ENCODE results near the gene ACOT12.

Gene ACOT12

GRCh38 chr5:81401266-81401665 lies 7.3 kb upstream of the ACOT12 start:
- no peak overlapping the region for H3K4me3 ChIP-seq (ENCODE audit: low read depth, low read length)
- no peaks in the 10 kb centered on the region for H3K79me2 ChIP-seq (ENCODE audit: control insufficient read depth, insufficient read depth, low read length, unreplicated experiment)
- no peaks in the 10 kb centered on the region for H3K4me1 ChIP-seq (ENCODE audit: control insufficient read depth, insufficient read depth, low read length, unreplicated experiment)
- H2AFZ ChIP-seq (ENCODE audit: low read length, unreplicated experiment): no peak overlapping the region
- H3K36me3 ChIP-seq (ENCODE audit: insufficient read depth, low read length): no peaks in the 10 kb centered on the region
- no peaks in the 10 kb centered on the region; the same call in 1 of the 2 replicates for H3K27me3 ChIP-seq (ENCODE audit: insufficient read depth, low read length)
- H3K27ac ChIP-seq (ENCODE audit: low read depth, low read length): no peak overlapping the region

GRCh38 chr5:81400375-81400774 lies 6.4 kb upstream of the ACOT12 start:
- peaks cover under 1% of the 10 kb centered on the region; the same call in 1 of the 2 replicates for H3K27me3 ChIP-seq (ENCODE audit: insufficient read depth, low read length)
- H2AFZ ChIP-seq (ENCODE audit: low read length, unreplicated experiment): no peak overlapping the region
- no peaks in the 10 kb centered on the region for H3K4me1 ChIP-seq (ENCODE audit: control insufficient read depth, insufficient read depth, low read length, unreplicated experiment)
- no peak overlapping the region for H3K27ac ChIP-seq (ENCODE audit: low read depth, low read length)
- no peaks in the 10 kb centered on the region for H3K79me2 ChIP-seq (ENCODE audit: control insufficient read depth, insufficient read depth, low read length, unreplicated experiment)
- H3K4me3 ChIP-seq (ENCODE audit: low read depth, low read length): no peak overlapping the region
- H3K36me3 ChIP-seq (ENCODE audit: insufficient read depth, low read length): no peaks in the 10 kb centered on the region

- peaks cover 2% of the 10 kb centered on the region; the same call in 1 of the 2 replicates for H3K27me3 ChIP-seq (ENCODE audit: insufficient read depth, low read length)
- no peak overlapping the region for H3K27ac ChIP-seq (ENCODE audit: low read depth, low read length)
- H3K79me2 ChIP-seq (ENCODE audit: control insufficient read depth, insufficient read depth, low read length, unreplicated experiment): no peaks in the 10 kb centered on the region
- H3K4me3 ChIP-seq (ENCODE audit: low read depth, low read length): no peak overlapping the region
- no peaks in the 10 kb centered on the region for H3K36me3 ChIP-seq (ENCODE audit: insufficient read depth, low read length)
- H2AFZ ChIP-seq (ENCODE audit: low read length, unreplicated experiment): no peak overlapping the region
- no peaks in the 10 kb centered on the region for H3K4me1 ChIP-seq (ENCODE audit: control insufficient read depth, insufficient read depth, low read length, unreplicated experiment)
Observed at GRCh38 chr5:81398741-81399140, 4.8 kb upstream of the ACOT12 start.

GRCh38 chr5:81397176-81397575 lies 3.2 kb upstream of the ACOT12 start:
- Histone ChIP-seq H3K27ac (ENCODE audit: low read depth, low read length) (no peak overlapping the region), H3K4me1 (ENCODE audit: control insufficient read depth, insufficient read depth, low read length, unreplicated experiment) (no peaks in the 10 kb centered on the region), H3K4me3 (ENCODE audit: low read depth, low read length) (no peak overlapping the region), H3K27me3 (ENCODE audit: insufficient read depth, low read length) (peaks cover 6% of the 10 kb centered on the region; the same call in 1 of the 2 replicates), H2AFZ (ENCODE audit: low read length, unreplicated experiment) (no peak overlapping the region), H3K79me2 (ENCODE audit: control insufficient read depth, insufficient read depth, low read length, unreplicated experiment) (no peaks in the 10 kb centered on the region), H3K36me3 (ENCODE audit: insufficient read depth, low read length) (no peaks in the 10 kb centered on the region)

GRCh38 chr5:81395262-81395661 lies 1.3 kb upstream of the ACOT12 start:
- H3K36me3 ChIP-seq (ENCODE audit: insufficient read depth, low read length): no peaks in the 10 kb centered on the region
- no peaks in the 10 kb centered on the region for H3K4me1 ChIP-seq (ENCODE audit: control insufficient read depth, insufficient read depth, low read length, unreplicated experiment)
- no peak overlapping the region for H3K27ac ChIP-seq (ENCODE audit: low read depth, low read length)
- H2AFZ ChIP-seq (ENCODE audit: low read length, unreplicated experiment): no peak overlapping the region
- no peaks in the 10 kb centered on the region for H3K79me2 ChIP-seq (ENCODE audit: control insufficient read depth, insufficient read depth, low read length, unreplicated experiment)
- H3K27me3 ChIP-seq (ENCODE audit: insufficient read depth, low read length): peaks cover 6% of the 10 kb centered on the region; the same call in 1 of the 2 replicates
- H3K4me3 ChIP-seq (ENCODE audit: low read depth, low read length): no peak overlapping the region

GRCh38 chr5:81393430-81393782 lies 528 bp downstream of the ACOT12 start:
- Histone ChIP-seq H3K79me2 (ENCODE audit: control insufficient read depth, insufficient read depth, low read length, unreplicated experiment) (no peaks in the 10 kb centered on the region), H3K27me3 (ENCODE audit: insufficient read depth, low read length) (peaks cover 6% of the 10 kb centered on the region; the same call in 1 of the 2 replicates), H3K4me3 (ENCODE audit: low read depth, low read length) (peak overlapping the region; percentile 69), H2AFZ (ENCODE audit: low read length, unreplicated experiment) (peak overlapping the region; percentile 15), H3K4me1 (ENCODE audit: control insufficient read depth, insufficient read depth, low read length, unreplicated experiment) (no peaks in the 10 kb centered on the region), H3K27ac (ENCODE audit: low read depth, low read length) (no peak overlapping the region), H3K36me3 (ENCODE audit: insufficient read depth, low read length) (no peaks in the 10 kb centered on the region)

- no peaks in the 10 kb centered on the region for H3K4me1 ChIP-seq (ENCODE audit: control insufficient read depth, insufficient read depth, low read length, unreplicated experiment)
- H3K36me3 ChIP-seq (ENCODE audit: insufficient read depth, low read length): no peaks in the 10 kb centered on the region
- no peaks in the 10 kb centered on the region for H3K79me2 ChIP-seq (ENCODE audit: control insufficient read depth, insufficient read depth, low read length, unreplicated experiment)
- peaks cover 4% of the 10 kb centered on the region; the same call in 1 of the 2 replicates for H3K27me3 ChIP-seq (ENCODE audit: insufficient read depth, low read length)
- H3K4me3 ChIP-seq (ENCODE audit: low read depth, low read length): no peak overlapping the region
- H3K27ac ChIP-seq (ENCODE audit: low read depth, low read length): no peak overlapping the region
- no peak overlapping the region for H2AFZ ChIP-seq (ENCODE audit: low read length, unreplicated experiment)
Observed at GRCh38 chr5:81389025-81389424, 4.9 kb downstream of the ACOT12 start.

- no peaks in the 10 kb centered on the region for H3K27me3 ChIP-seq (ENCODE audit: insufficient read depth, low read length)
- no peak overlapping the region for H2AFZ ChIP-seq (ENCODE audit: low read length, unreplicated experiment)
- no peaks in the 10 kb centered on the region for H3K79me2 ChIP-seq (ENCODE audit: control insufficient read depth, insufficient read depth, low read length, unreplicated experiment)
- no peaks in the 10 kb centered on the region for H3K36me3 ChIP-seq (ENCODE audit: insufficient read depth, low read length)
- no peak overlapping the region for H3K4me3 ChIP-seq (ENCODE audit: low read depth, low read length)
- no peaks in the 10 kb centered on the region for H3K4me1 ChIP-seq (ENCODE audit: control insufficient read depth, insufficient read depth, low read length, unreplicated experiment)
- H3K27ac ChIP-seq (ENCODE audit: low read depth, low read length): no peak overlapping the region
Observed at GRCh38 chr5:81388169-81388568, 5.8 kb downstream of the ACOT12 start.

GRCh38 chr5:81383867-81384266 lies 10.1 kb downstream of the ACOT12 start:
- Histone ChIP-seq H3K36me3 (ENCODE audit: insufficient read depth, low read length) (no peaks in the 10 kb centered on the region), H3K27ac (ENCODE audit: low read depth, low read length) (no peak overlapping the region), H3K27me3 (ENCODE audit: insufficient read depth, low read length) (no peaks in the 10 kb centered on the region), H3K4me3 (ENCODE audit: low read depth, low read length) (no peak overlapping the region), H2AFZ (ENCODE audit: low read length, unreplicated experiment) (no peak overlapping the region), H3K79me2 (ENCODE audit: control insufficient read depth, insufficient read depth, low read length, unreplicated experiment) (no peaks in the 10 kb centered on the region), H3K4me1 (ENCODE audit: control insufficient read depth, insufficient read depth, low read length, unreplicated experiment) (no peaks in the 10 kb centered on the region)

GRCh38 chr5:81371354-81371876 lies 22.5 kb downstream of the ACOT12 start:
- Histone ChIP-seq H3K27ac (ENCODE audit: low read depth, low read length) (no peak overlapping the region), H3K4me3 (ENCODE audit: low read depth, low read length) (no peak overlapping the region), H3K36me3 (ENCODE audit: insufficient read depth, low read length) (no peaks in the 10 kb centered on the region), H3K4me1 (ENCODE audit: control insufficient read depth, insufficient read depth, low read length, unreplicated experiment) (no peaks in the 10 kb centered on the region), H3K27me3 (ENCODE audit: insufficient read depth, low read length) (0 out of 2 replicates have a peak, but pooled peaks cover 5% of the 10 kb centered on the region), H2AFZ (ENCODE audit: low read length, unreplicated experiment) (no peak overlapping the region), H3K79me2 (ENCODE audit: control insufficient read depth, insufficient read depth, low read length, unreplicated experiment) (no peaks in the 10 kb centered on the region)

- Histone ChIP-seq H3K36me3 (ENCODE audit: insufficient read depth, low read length) (no peaks in the 10 kb centered on the region), H2AFZ (ENCODE audit: low read length, unreplicated experiment) (no peak overlapping the region), H3K79me2 (ENCODE audit: control insufficient read depth, insufficient read depth, low read length, unreplicated experiment) (no peaks in the 10 kb centered on the region), H3K4me1 (ENCODE audit: control insufficient read depth, insufficient read depth, low read length, unreplicated experiment) (no peaks in the 10 kb centered on the region), H3K27ac (ENCODE audit: low read depth, low read length) (no peak overlapping the region), H3K27me3 (ENCODE audit: insufficient read depth, low read length) (0 out of 2 replicates have a peak, but pooled peaks cover 5% of the 10 kb centered on the region), H3K4me3 (ENCODE audit: low read depth, low read length) (no peak overlapping the region)
Observed at GRCh38 chr5:81370912-81371311, 23.0 kb downstream of the ACOT12 start.
